ENCODE data around the gene CPA1.

Gene CPA1

GRCh38 chr7:130356121-130356875, 24.0 kb upstream of the CPA1 start:
- DNase-seq (ENCODE audit: low read depth): no peak

- DNase-seq (ENCODE audit: low read depth): no peak
Measured at GRCh38 chr7:130356876-130357611, 23.2 kb upstream of the CPA1 start.

- DNase-seq (ENCODE audit: low read depth): no peak
Measured at GRCh38 chr7:130358471-130358870, 21.8 kb upstream of the CPA1 start.

GRCh38 chr7:130359276-130359857, 20.9 kb upstream of the CPA1 start:
- DNase-seq (ENCODE audit: low read depth): no peak

- no peak for DNase-seq (ENCODE audit: low read depth)
Measured at GRCh38 chr7:130360518-130360917, 19.8 kb upstream of the CPA1 start.

- no peak for DNase-seq (ENCODE audit: low read depth)
Measured at GRCh38 chr7:130361681-130362080, 18.6 kb upstream of the CPA1 start.

- no peak for DNase-seq (ENCODE audit: low read depth)
Measured at GRCh38 chr7:130362251-130362816, 18.0 kb upstream of the CPA1 start.

- no peak for DNase-seq (ENCODE audit: low read depth)
Measured at GRCh38 chr7:130363026-130363847, 17.1 kb upstream of the CPA1 start.

GRCh38 chr7:130364451-130364850, 15.8 kb upstream of the CPA1 start:
- no peak for DNase-seq (ENCODE audit: low read depth)

GRCh38 chr7:130365088-130365487, 15.2 kb upstream of the CPA1 start:
- DNase-seq (ENCODE audit: low read depth): no peak

GRCh38 chr7:130365511-130366441, 14.5 kb upstream of the CPA1 start:
- DNase-seq (ENCODE audit: low read depth): no peak

- DNase-seq (ENCODE audit: low read depth): no peak
Measured at GRCh38 chr7:130366564-130366963, 13.7 kb upstream of the CPA1 start.

- no peak for DNase-seq (ENCODE audit: low read depth)
Measured at GRCh38 chr7:130367088-130367755, 13.1 kb upstream of the CPA1 start.

- no peak for DNase-seq (ENCODE audit: low read depth)
Measured at GRCh38 chr7:130367836-130368746, 12.2 kb upstream of the CPA1 start.

GRCh38 chr7:130369110-130369711, 11.1 kb upstream of the CPA1 start:
- DNase-seq (ENCODE audit: low read depth): no peak

GRCh38 chr7:130369831-130370550, 10.3 kb upstream of the CPA1 start:
- no peak for DNase-seq (ENCODE audit: low read depth)

GRCh38 chr7:130371046-130371445, 9.2 kb upstream of the CPA1 start:
- DNase-seq (ENCODE audit: low read depth): no peak
